H9 (cell line): ENCODE measurements around the gene RGL1. TPM values are rescaled to one million over a fixed set of nuclear protein-coding genes. Genes with fewer than 3 reads are reported as not detected.

Source experiments
- DNase-seq: peaks from one replicate; pipeline ENCODE4 v3.0.0-alpha.2; 2017
- H2AFZ ChIP-seq: one replicate; pipeline ENCODE4 v1.6.1; 2013; ENCODE audit warnings: mild to moderate bottlenecking, low read length, control low read depth, moderate library complexity
- H2AK5ac ChIP-seq: 2 replicates; pipeline ENCODE4 v1.6.1; 2013; ENCODE audit warnings: low read length, control low read depth, mixed read lengths; ENCODE audit not compliant: insufficient read length
- H2BK120ac ChIP-seq: one replicate; pipeline ENCODE4 v1.6.1; 2013; ENCODE audit warnings: low read depth, mild to moderate bottlenecking, low read length, control low read depth, inconsistent platforms; ENCODE audit not compliant: poor library complexity, severe bottlenecking
- H2BK12ac ChIP-seq: 2 replicates; pipeline ENCODE4 v1.6.1; 2013; ENCODE audit warnings: low read length, control low read depth, mixed read lengths, low read depth; ENCODE audit not compliant: insufficient read length
- H2BK15ac ChIP-seq: 2 replicates; pipeline ENCODE4 v1.6.1; 2013; ENCODE audit warnings: low read depth, low read length, control low read depth
- H2BK20ac ChIP-seq: one replicate; pipeline ENCODE4 v1.6.1; 2013; ENCODE audit warnings: low read depth, mild to moderate bottlenecking, low read length, control low read depth, inconsistent platforms; ENCODE audit not compliant: poor library complexity, severe bottlenecking
- H2BK5ac ChIP-seq: 2 replicates; pipeline ENCODE4 v1.6.1; 2013; ENCODE audit warnings: low read length, control low read depth, mixed read lengths; ENCODE audit not compliant: insufficient read length
- H3K14ac ChIP-seq: 2 replicates; pipeline ENCODE4 v1.6.1; 2013; ENCODE audit warnings: low read length, control low read depth; ENCODE audit not compliant: insufficient read depth
- H3K18ac ChIP-seq: 2 replicates; pipeline ENCODE4 v1.6.1; 2013; ENCODE audit warnings: low read depth, mild to moderate bottlenecking, mixed read lengths, low read length, control low read depth; ENCODE audit not compliant: insufficient read length
- H3K23ac ChIP-seq: 2 replicates; pipeline ENCODE4 v1.6.1; 2013; ENCODE audit warnings: low read length, control low read depth, mixed read lengths, low read depth; ENCODE audit not compliant: insufficient read length
- H3K23me2 ChIP-seq: 2 replicates; pipeline ENCODE4 v1.6.1; 2013; ENCODE audit warnings: low read depth, mild to moderate bottlenecking, mixed read lengths, low read length, control low read depth; ENCODE audit not compliant: insufficient read length, poor library complexity, severe bottlenecking
- H3K27ac ChIP-seq: 2 replicates; pipeline ENCODE4 v1.5.1; 2013; ENCODE audit warnings: low read length, control low read depth, mixed read lengths, low read depth; ENCODE audit not compliant: insufficient read length
- H3K27me3 ChIP-seq: 2 replicates; pipeline ENCODE4 v1.6.1; 2013; ENCODE audit warnings: low read length, control low read depth, inconsistent platforms; ENCODE audit not compliant: insufficient read depth
- H3K4ac ChIP-seq: 2 replicates; pipeline ENCODE4 v1.6.1; 2013; ENCODE audit warnings: low read depth, mild to moderate bottlenecking, control low read depth, inconsistent platforms, low read length, moderate library complexity
- H3K4me1 ChIP-seq: 2 replicates; pipeline ENCODE4 v1.6.1; 2013; ENCODE audit warnings: low read length, control low read depth, inconsistent platforms; ENCODE audit not compliant: insufficient read depth
- H3K4me2 ChIP-seq: 2 replicates; pipeline ENCODE4 v1.6.1; 2013; ENCODE audit warnings: low read length, control low read depth, mixed read lengths; ENCODE audit not compliant: insufficient read length, insufficient read depth
- H3K56ac ChIP-seq: 2 replicates; pipeline ENCODE4 v1.6.1; 2013; ENCODE audit warnings: low read depth, mild to moderate bottlenecking, mixed read lengths, low read length, control low read depth; ENCODE audit not compliant: insufficient read length
- H3K79me1 ChIP-seq: 2 replicates; pipeline ENCODE4 v1.6.1; 2013; ENCODE audit warnings: low read depth, mild to moderate bottlenecking, moderate library complexity, low read length, control low read depth, inconsistent platforms; ENCODE audit not compliant: insufficient read depth, poor library complexity, severe bottlenecking
- H3K79me2 ChIP-seq: 2 replicates; pipeline ENCODE4 v1.6.1; 2013; ENCODE audit warnings: low read length, control low read depth, inconsistent platforms; ENCODE audit not compliant: insufficient read depth
- H3K9ac ChIP-seq: 2 replicates; pipeline ENCODE4 v1.6.1; 2013; ENCODE audit warnings: low read length, control low read depth, mixed read lengths; ENCODE audit not compliant: insufficient read length; ENCODE audit errors: extremely low read depth
- H3K9me3 ChIP-seq: one replicate; pipeline ENCODE4 v1.6.1; 2013; ENCODE audit warnings: low read depth, low read length, inconsistent platforms; ENCODE audit not compliant: control insufficient read depth
- H3T11ph ChIP-seq: one replicate; pipeline ENCODE4 v1.6.1; 2013; ENCODE audit warnings: mild to moderate bottlenecking, low read length, control low read depth, inconsistent platforms
- H4K20me1 ChIP-seq: one replicate; pipeline ENCODE4 v1.6.1; 2013; ENCODE audit not compliant: control insufficient read depth, insufficient read length, insufficient read depth
- H4K5ac ChIP-seq: 2 replicates; pipeline ENCODE4 v1.6.1; 2013; ENCODE audit warnings: low read depth, mild to moderate bottlenecking, mixed read lengths, low read length, control low read depth; ENCODE audit not compliant: insufficient read length
- H4K8ac ChIP-seq: replicated peaks from 2 replicates; pipeline ENCODE4 v1.6.1; 2013; ENCODE audit warnings: low read length, control low read depth, mixed read lengths, low read depth; ENCODE audit not compliant: insufficient read length
- H4K91ac ChIP-seq: 2 replicates; pipeline ENCODE4 v1.6.1; 2013; ENCODE audit warnings: low read depth, mild to moderate bottlenecking, moderate library complexity, mixed read lengths, low read length, control low read depth; ENCODE audit not compliant: insufficient read length
- H3K27ac Mint-ChIP-seq, 3 experiments: 2 replicates in 2 of 3; 3 replicates in 1 of 3; pipeline ENCODE4 v1.8.0; 2020 to 2021; ENCODE audit warnings: mixed read lengths in 3 of 3, mild to moderate bottlenecking in 1 of 3, moderate library complexity in 1 of 3
- H3K27me3 Mint-ChIP-seq: 2 replicates; pipeline ENCODE4 v1.8.0; 2021; ENCODE audit warnings: low read depth, mild to moderate bottlenecking, moderate library complexity, mixed read lengths
- H3K36me3 Mint-ChIP-seq, 3 experiments: 2 replicates in 2 of 3; 3 replicates in 1 of 3; pipeline ENCODE4 v1.8.0; 2020 to 2021; ENCODE audit warnings: low read depth in 3 of 3, mixed read lengths in 3 of 3; ENCODE audit not compliant: insufficient read depth in 1 of 3
- H3K4me1 Mint-ChIP-seq, 2 experiments: 2 replicates each; pipeline ENCODE4 v1.8.0; 2020; ENCODE audit warnings: mixed read lengths in 2 of 2
- H3K4me3 Mint-ChIP-seq, 2 experiments: 2 replicates in 1 of 2; 3 replicates in 1 of 2; pipeline ENCODE4 v1.8.0; 2020 to 2021; ENCODE audit warnings: mild to moderate bottlenecking in 2 of 2, mixed read lengths in 2 of 2, moderate library complexity in 1 of 2
- H3K9me3 Mint-ChIP-seq, 2 experiments: 2 replicates in 1 of 2; 3 replicates in 1 of 2; pipeline ENCODE4 v1.8.0; 2020; ENCODE audit warnings: mild to moderate bottlenecking in 2 of 2, mixed read lengths in 2 of 2, moderate library complexity in 1 of 2
- CTCF ChIP-seq: fragments of 200-600 bp; sonication (generic); conservative IDR thresholded peaks from 3 replicates; pipeline ENCODE4 v1.8.0; 2021; ENCODE audit warnings: antibody characterized with exemption, mild to moderate bottlenecking
- WGBS: extraction: QIAGEN DNeasy Blood & Tissue Kit; methylation state at CpG from one replicate; pipeline ENCODE4 v1.1.7; 2013; ENCODE audit warnings: missing lambda C conversion rate, low lambda C conversion rate, mixed read lengths; ENCODE audit not compliant: insufficient read length; ENCODE audit errors: extremely low coverage; 5-methylcytosine and 5-hydroxymethylcytosine counted together
- total RNA-seq: library from RNA; stranded (reverse); gene quantifications from 2 replicates; pipeline ENCODE4 v1.2.1, GENCODE V29; 2021

RGL1 gene
- total RNA-seq, 1 experiment from 2014 or later, result 1.4 TPM

- no peak overlapping the region for H2BK5ac ChIP-seq
- no peak overlapping the region for H3K18ac ChIP-seq
- H3K27ac ChIP-seq, result no peak overlapping the region
- no peak overlapping the region for H2BK120ac ChIP-seq
- H3K4me3 Mint-ChIP-seq, result no peak overlapping the region
- H3K4me1 Mint-ChIP-seq, result peaks cover 43% of the 10 kb centered on the region in 2 experiments
- no peaks in the 10 kb centered on the region for H3K9me3 ChIP-seq
- no peak overlapping the region for H3K23ac ChIP-seq
- no peak for TF ChIP-seq CTCF
- no peak overlapping the region for H2BK12ac ChIP-seq
- no CpG with 5 or more reads among the region's 2 CpGs for WGBS
- H3K23me2 ChIP-seq, result peaks cover 5% of the 10 kb centered on the region
- no peaks in the 10 kb centered on the region for H4K20me1 ChIP-seq
- H3K27me3 Mint-ChIP-seq, result peaks cover 17% of the 10 kb centered on the region
- no peak overlapping the region for H4K8ac ChIP-seq
- peaks cover 13% of the 10 kb centered on the region for H3K4me1 ChIP-seq
- H3K56ac ChIP-seq, result no peak overlapping the region
- H4K91ac ChIP-seq, result no peak overlapping the region
- no peaks in the 10 kb centered on the region for H3K79me2 ChIP-seq
- no peak overlapping the region for H3K27ac Mint-ChIP-seq
- no peak overlapping the region for H2BK20ac ChIP-seq
- H3T11ph ChIP-seq, result no peak overlapping the region
- no peaks in the 10 kb centered on the region for H3K9me3 Mint-ChIP-seq
- no peak overlapping the region for H4K5ac ChIP-seq
- H3K36me3 Mint-ChIP-seq, result no peaks in the 10 kb centered on the region
- DNase-seq, result no peak
- no peak overlapping the region for H2AFZ ChIP-seq
- no peak overlapping the region for H3K14ac ChIP-seq
- no peak overlapping the region for H3K9ac ChIP-seq
- H3K27me3 ChIP-seq, result no peaks in the 10 kb centered on the region; the same call in 1 of the 2 replicates
- H3K79me1 ChIP-seq, result no peaks in the 10 kb centered on the region
- H2AK5ac ChIP-seq, result no peak overlapping the region
- H3K4me2 ChIP-seq, result no peak overlapping the region
- no peak overlapping the region for H2BK15ac ChIP-seq
- no peak overlapping the region for H3K4ac ChIP-seq
These were observed 5.2 kb downstream of the RGL1 start for GRCh38 chr1:183810121-183810520.
